SH-SY5Y (cell line): ENCODE measurements around the gene ADCYAP1R1.

Experiments
- GATA2 ChIP-seq: IDR thresholded peaks from 2 replicates; pipeline ENCODE4 v1.6.1; 2011; ENCODE audit warnings: mild to moderate bottlenecking, low read depth, low read length
- GATA3 ChIP-seq: IDR thresholded peaks from 2 replicates; pipeline ENCODE4 v1.6.1; 2011; ENCODE audit warnings: low read depth, mild to moderate bottlenecking, low read length, moderate library complexity

GRCh38 chr7:31099451-31100444 is 47.6 kb downstream of the ADCYAP1R1 start:
- TF ChIP-seq GATA2: no peak
- no peak for TF ChIP-seq GATA3
